A673 (cell line): ENCODE data around the gene BTBD9. TPM values are rescaled to one million over a fixed set of nuclear protein-coding genes. Genes with fewer than 3 reads are reported as not detected.

Experiments used
- BruUV-seq: library from RNA; stranded (reverse); fragments of 400-500 nt; replicated peaks from 2 replicates; lab custom pipeline; 2021; lab: Mats Ljungman, UMichigan
- CTCF ChIA-PET: fragments of 300-600 bp; sonication (Branson Sonifier 250); formaldehyde crosslinking; loops from one replicate; lab custom pipeline; 2022; ENCODE audit warnings: antibody characterized with exemption; lab: Charles Lee
- POLR2A ChIA-PET: fragments of 300-600 bp; sonication (Branson Sonifier 250); formaldehyde crosslinking; loops from one replicate; lab custom pipeline; 2022; ENCODE audit warnings: antibody characterized with exemption; ENCODE audit not compliant: low non-redundant PET; lab: Charles Lee
- DNase-seq: peaks from one replicate; pipeline ENCODE4 v3.0.0-alpha.2; 2015; ENCODE audit warnings: low spot score
- H3K27ac ChIP-seq: fragments of 200-600 bp; sonication (generic); 2 replicates; pipeline ENCODE4 v1.5.1; 2016; ENCODE audit warnings: mixed run types, low read depth, mild to moderate bottlenecking, mixed read lengths, antibody characterized with exemption, low read length; ENCODE audit not compliant: poor library complexity, severe bottlenecking
- H3K27me3 ChIP-seq: fragments of 200-600 bp; sonication (generic); replicated peaks from 2 replicates; pipeline ENCODE4 v1.6.1; 2017; ENCODE audit warnings: mixed run types, low read depth, mild to moderate bottlenecking, mixed read lengths, antibody characterized with exemption, low read length; ENCODE audit not compliant: insufficient read depth, poor library complexity
- H3K36me3 ChIP-seq: fragments of 200-600 bp; sonication (generic); 2 replicates; pipeline ENCODE4 v1.6.1; 2016; ENCODE audit warnings: mixed run types, mild to moderate bottlenecking, mixed read lengths, antibody characterized with exemption, low read length; ENCODE audit not compliant: insufficient read depth, poor library complexity, severe bottlenecking
- H3K4me1 ChIP-seq: fragments of 200-600 bp; sonication (generic); 2 replicates; pipeline ENCODE4 v1.6.1; 2017; ENCODE audit warnings: mixed run types, mild to moderate bottlenecking, mixed read lengths, antibody characterized with exemption, low read length; ENCODE audit not compliant: insufficient read depth, poor library complexity, severe bottlenecking
- H3K4me3 ChIP-seq: fragments of 200-600 bp; sonication (generic); 2 replicates; pipeline ENCODE4 v1.5.1; 2016; ENCODE audit warnings: low read depth, mixed run types, mild to moderate bottlenecking, mixed read lengths, low read length; ENCODE audit not compliant: poor library complexity, severe bottlenecking
- H3K9me3 ChIP-seq: fragments of 200-600 bp; sonication (generic); 2 replicates; pipeline ENCODE4 v1.6.1; 2016; ENCODE audit warnings: mixed run types, low read depth, mild to moderate bottlenecking, mixed read lengths, antibody characterized with exemption, low read length; ENCODE audit not compliant: poor library complexity, severe bottlenecking
- EZH2 ChIP-seq: fragments of 200-600 bp; sonication (generic); IDR thresholded peaks from 2 replicates; pipeline ENCODE4 v1.6.1; 2017; ENCODE audit warnings: borderline replicate concordance, low read depth, mild to moderate bottlenecking, mixed read lengths, antibody characterized with exemption, low read length; ENCODE audit not compliant: poor library complexity, severe bottlenecking
- intact Hi-C: fragments of 100-400 bp; cut with micrococcal nuclease; formaldehyde crosslinking; loops from one replicate; pipeline ENCODE4 v1.10.0; 2022; ENCODE audit not compliant: unreplicated experiment
- total RNA-seq: library from RNA; stranded (reverse); gene quantifications from 2 replicates; pipeline ENCODE4 v1.2.3, GENCODE V29; 2021
- TF ChIP-seq, protein P1 (sequence below): fragments of 300-800, 200-600 bp; sonication (generic); conservative IDR thresholded peaks from 2 replicates; pipeline ENCODE4 v1.5.1; 2017; ENCODE audit warnings: low read depth, mild to moderate bottlenecking, antibody characterized with exemption, low read length, moderate library complexity, mixed read lengths

The BTBD9 gene
- total RNA-seq, 1 experiment from 2014 or later: 8.0 TPM

DNA sequence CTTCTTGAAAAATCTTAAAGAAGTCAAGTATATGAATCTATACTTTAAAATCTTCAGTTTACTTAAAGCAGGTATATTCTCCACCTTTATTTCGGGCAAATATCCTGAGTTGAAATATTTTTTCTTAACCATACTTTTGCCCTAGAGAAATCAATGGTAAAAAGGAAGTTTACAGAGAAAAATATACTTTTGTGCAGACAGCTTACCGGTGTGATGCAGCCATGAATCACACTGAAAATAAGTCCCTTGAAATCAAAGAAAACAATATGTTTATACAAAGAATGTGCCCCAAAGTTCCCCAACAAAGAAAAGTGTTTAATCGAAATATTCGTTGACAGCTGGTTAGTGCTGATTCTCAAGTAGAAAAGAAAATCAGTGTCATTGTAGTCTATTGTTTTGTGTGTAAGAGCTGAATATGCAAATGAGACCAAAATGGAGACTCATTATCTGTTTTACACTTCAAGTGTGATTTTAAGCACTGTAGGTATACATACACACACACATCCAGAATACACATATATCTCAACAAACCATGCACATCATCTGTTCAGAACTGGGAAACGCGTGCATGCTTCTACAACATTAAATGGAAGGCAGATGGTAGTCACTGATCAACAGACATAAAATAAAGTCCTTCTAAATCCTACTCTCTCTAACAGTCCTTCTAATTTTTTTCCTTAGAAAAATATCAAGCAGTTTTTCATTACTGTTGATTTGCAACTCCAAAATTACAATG is 73.3 kb downstream of the BTBD9 start:
- intact Hi-C loops: no loop called here
- Histone ChIP-seq H3K27ac (no peak overlapping the region), H3K27me3 (no peaks in the 10 kb centered on the region), H3K36me3 (no peaks in the 10 kb centered on the region), H3K4me1 (peaks cover 8% of the 10 kb centered on the region), H3K9me3 (no peaks in the 10 kb centered on the region), H3K4me3 (no peak overlapping the region)
- DNase-seq: no peak
- BruUV-seq: no TSS peak
- no peak for TF ChIP-seq EZH2
- TF ChIP-seq, protein P1, sequence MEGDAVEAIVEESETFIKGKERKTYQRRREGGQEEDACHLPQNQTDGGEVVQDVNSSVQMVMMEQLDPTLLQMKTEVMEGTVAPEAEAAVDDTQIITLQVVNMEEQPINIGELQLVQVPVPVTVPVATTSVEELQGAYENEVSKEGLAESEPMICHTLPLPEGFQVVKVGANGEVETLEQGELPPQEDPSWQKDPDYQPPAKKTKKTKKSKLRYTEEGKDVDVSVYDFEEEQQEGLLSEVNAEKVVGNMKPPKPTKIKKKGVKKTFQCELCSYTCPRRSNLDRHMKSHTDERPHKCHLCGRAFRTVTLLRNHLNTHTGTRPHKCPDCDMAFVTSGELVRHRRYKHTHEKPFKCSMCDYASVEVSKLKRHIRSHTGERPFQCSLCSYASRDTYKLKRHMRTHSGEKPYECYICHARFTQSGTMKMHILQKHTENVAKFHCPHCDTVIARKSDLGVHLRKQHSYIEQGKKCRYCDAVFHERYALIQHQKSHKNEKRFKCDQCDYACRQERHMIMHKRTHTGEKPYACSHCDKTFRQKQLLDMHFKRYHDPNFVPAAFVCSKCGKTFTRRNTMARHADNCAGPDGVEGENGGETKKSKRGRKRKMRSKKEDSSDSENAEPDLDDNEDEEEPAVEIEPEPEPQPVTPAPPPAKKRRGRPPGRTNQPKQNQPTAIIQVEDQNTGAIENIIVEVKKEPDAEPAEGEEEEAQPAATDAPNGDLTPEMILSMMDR: no peak
- ChIA-PET CTCF (no interaction called here), POLR2A (no interaction called here)

DNA sequence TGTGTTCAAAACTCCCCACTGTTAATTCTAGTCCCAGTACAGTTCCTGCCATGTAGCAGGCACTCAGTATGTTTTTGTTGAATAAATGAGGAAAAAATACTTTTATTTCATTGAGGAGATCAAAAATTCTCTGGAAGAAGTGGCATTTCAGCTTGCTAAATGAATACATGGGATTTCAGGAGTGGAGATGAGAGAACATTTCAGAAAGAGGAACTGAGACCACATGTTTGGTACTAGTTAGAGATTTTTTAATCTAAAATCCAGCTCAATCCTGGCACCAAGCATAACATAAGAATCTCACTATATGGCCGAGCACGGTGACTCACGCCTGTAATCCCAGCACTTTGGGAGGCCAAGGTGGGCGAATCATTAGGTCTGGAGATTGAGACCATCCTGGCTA is 75.4 kb downstream of the BTBD9 start:
- TF ChIP-seq, protein P1: no peak
- TF ChIP-seq EZH2: no peak
- no peak for DNase-seq
- Histone ChIP-seq H3K4me1 (peaks cover 8% of the 10 kb centered on the region), H3K27me3 (no peaks in the 10 kb centered on the region), H3K27ac (no peak overlapping the region), H3K36me3 (no peaks in the 10 kb centered on the region), H3K9me3 (no peaks in the 10 kb centered on the region), H3K4me3 (no peak overlapping the region)
- no TSS peak for BruUV-seq
- intact Hi-C loops: no loop called here
- ChIA-PET CTCF (no interaction called here), POLR2A (no interaction called here)

DNA sequence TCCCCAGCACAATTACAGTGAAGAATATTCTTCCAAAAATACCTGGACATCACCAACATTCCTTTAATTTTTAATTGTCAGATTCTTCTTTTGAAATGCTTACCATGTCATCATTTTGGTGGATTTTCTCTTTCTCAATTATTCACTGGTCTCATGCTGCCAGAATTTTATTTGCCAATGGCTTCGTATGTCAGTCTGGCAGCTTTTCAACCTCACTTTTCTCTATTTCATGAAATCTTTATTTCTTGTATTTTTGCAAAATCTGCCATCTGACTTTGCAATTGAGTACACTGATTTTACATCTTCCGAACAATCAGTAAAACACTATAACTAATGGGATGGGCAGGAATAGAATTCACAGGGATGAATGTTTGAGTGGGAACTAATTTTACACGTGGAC is 84.1 kb downstream of the BTBD9 start:
- no peak for TF ChIP-seq EZH2
- TF ChIP-seq, protein P1: no peak
- no peak overlapping the region for H3K27ac ChIP-seq
- no TSS peak for BruUV-seq
- H3K4me1 ChIP-seq: no peaks in the 10 kb centered on the region
- H3K27me3 ChIP-seq: no peaks in the 10 kb centered on the region
- intact Hi-C loops: no loop called here
- no peaks in the 10 kb centered on the region for H3K36me3 ChIP-seq
- no peaks in the 10 kb centered on the region for H3K9me3 ChIP-seq
- ChIA-PET POLR2A (no interaction called here), CTCF (no interaction called here)
- DNase-seq: no peak
- H3K4me3 ChIP-seq: no peak overlapping the region
